ENCODE measurements around the gene ZNF33A. TPM values are rescaled to one million over a fixed set of nuclear protein-coding genes. Genes with fewer than 3 reads are reported as not detected.

ZNF33A gene
- total RNA-seq (10 to 100 TPM; 25.9 to 30.3 TPM), total RNA-seq (32.1 to 274 (median 155) reads per million in 172 experiments)
- polyA plus RNA-seq (2013, experiment 1 of 2) = 39.9 TPM
- 34.5 TPM for polyA plus RNA-seq (2013, experiment 2 of 2)

- intact Hi-C loops (cut with DNase I, micrococcal nuclease) = loop anchor here in 1 of 2 experiments (1.0 kb wide), 3 partner anchors 34 to 153 kb away; partner anchors contain the start of genes ZNF248, ZNF25 and ZNF37A
- H3K27me3 Mint-ChIP-seq = no peaks in the 10 kb centered on the region
- H3K9me3 Mint-ChIP-seq = no peaks in the 10 kb centered on the region
- Histone ChIP-seq H3K27me3 (ENCODE audit: control insufficient read depth in 1 of 2, insufficient read depth in 2 of 2, low read length in 2 of 2) (no peaks in the 10 kb centered on the region), H3K4me1 (ENCODE audit: insufficient read depth, low read length) (peaks cover 32% of the 10 kb centered on the region), H3K4me3 (ENCODE audit: low read length) (peak within 1 kb of the TSS; percentile 57), H3K27ac (ENCODE audit: low read depth in 1 of 2, low read length in 2 of 2) (peak within 1 kb of the TSS; percentile 97 to 99), H3K36me3 (ENCODE audit: insufficient read depth, low read length) (peaks cover 24% of the 10 kb centered on the region), H3K9me3 (ENCODE audit: control insufficient read depth in 1 of 2, insufficient read depth in 1 of 2, low read length in 2 of 2) (no peaks in the 10 kb centered on the region)
- DNase-seq (peak; percentile 83 to 97 (median 88)), ATAC-seq (ENCODE audit: poor library complexity) (peak; percentile 82)
- H3K4me1 Mint-ChIP-seq (ENCODE audit: low read depth) = peaks cover 45% of the 10 kb centered on the region
- CTCF ChIA-PET = interaction anchor here (0.8 to 3.2 kb wide), 4 partner anchors 20 to 79 kb away, joined by 4 to 29 read pairs (median 5); partner anchors contain the start of gene ZNF25
- peak within 1 kb of the TSS; percentile 93 for H3K4me3 Mint-ChIP-seq
- TF ChIP-seq CTCF (IDR thresholded peaks at IDR 0.05) = no peak
- peaks cover 43% of the 10 kb centered on the region for H3K36me3 Mint-ChIP-seq (ENCODE audit: low read depth)
- peak within 1 kb of the TSS; percentile 99 for H3K27ac Mint-ChIP-seq
- POLR2A ChIA-PET = interaction anchor here (1.0 to 3.3 kb wide), 8 partner anchors 8 to 392 kb away, joined by 3 to 58 read pairs (median 7); partner anchors contain the start of genes ZNF248, ZNF25 and ZNF37A
Measured at GRCh38 chr10:38010119-38010903, at the start of gene ZNF33A. Gene ZNF33A, plus strand, starts transcription at chr10:38010675. Its CDS starts 1,667 bp downstream, at chr10:38012342.

GRCh38 chr10:37965006-37965405 lies 45.5 kb upstream of the ZNF33A start:
- peaks cover 19% of the 10 kb centered on the region for H3K9me3 Mint-ChIP-seq
- no peak overlapping the region for H3K4me3 Mint-ChIP-seq
- peaks cover 39% of the 10 kb centered on the region for H3K36me3 ChIP-seq (ENCODE audit: insufficient read depth, low read length)
- H3K4me1 Mint-ChIP-seq (ENCODE audit: low read depth) = no peaks in the 10 kb centered on the region
- H3K9me3 ChIP-seq (ENCODE audit: control insufficient read depth in 1 of 2, insufficient read depth in 1 of 2, low read length in 2 of 2) = peaks cover 10 to 14% of the 10 kb centered on the region in 2 experiments
- no peak for TF ChIP-seq CTCF (IDR thresholded peaks at IDR 0.05)
- no peaks in the 10 kb centered on the region for H3K27me3 Mint-ChIP-seq
- ChIA-PET POLR2A (no interaction called here), CTCF (no interaction called here)
- no peaks in the 10 kb centered on the region for H3K27me3 ChIP-seq (ENCODE audit: control insufficient read depth in 1 of 2, insufficient read depth in 2 of 2, low read length in 2 of 2)
- ATAC-seq (ENCODE audit: poor library complexity) = no peak
- no peak overlapping the region for H3K4me3 ChIP-seq (ENCODE audit: low read length)
- no peak overlapping the region for H3K27ac Mint-ChIP-seq
- intact Hi-C loops (cut with DNase I, micrococcal nuclease) = no loop called here
- H3K4me1 ChIP-seq (ENCODE audit: insufficient read depth, low read length) = no peaks in the 10 kb centered on the region
- DNase-seq = no peak
- no peak overlapping the region for H3K27ac ChIP-seq (ENCODE audit: low read depth in 1 of 2, low read length in 2 of 2)
- peaks cover 91% of the 10 kb centered on the region for H3K36me3 Mint-ChIP-seq (ENCODE audit: low read depth)

- H3K27me3 Mint-ChIP-seq = no peaks in the 10 kb centered on the region
Measured at GRCh38 chr10:37972396-37972795, 38.1 kb upstream of the ZNF33A start.

More at GRCh38 chr10:37972396-37972795, 38.1 kb upstream of the ZNF33A start:
- intact Hi-C loops (cut with DNase I, micrococcal nuclease) = loop anchor here in 1 of 2 experiments (10.0 kb wide), 2 partner anchors 382 to 432 kb away; no protein-coding TSS in a partner anchor
- CTCF ChIA-PET = no interaction called here
- Histone ChIP-seq H3K4me1 (ENCODE audit: insufficient read depth, low read length) (peaks cover 12% of the 10 kb centered on the region), H3K36me3 (ENCODE audit: insufficient read depth, low read length) (peaks cover 34% of the 10 kb centered on the region), H3K4me3 (ENCODE audit: low read length) (no peak overlapping the region), H3K27me3 (ENCODE audit: control insufficient read depth in 1 of 2, insufficient read depth in 2 of 2, low read length in 2 of 2) (no peaks in the 10 kb centered on the region), H3K9me3 (ENCODE audit: control insufficient read depth in 1 of 2, insufficient read depth in 1 of 2, low read length in 2 of 2) (peaks cover 0 to under 1% of the 10 kb centered on the region in 2 experiments), H3K27ac (ENCODE audit: low read depth in 1 of 2, low read length in 2 of 2) (no peak overlapping the region)
- H3K4me3 Mint-ChIP-seq = no peak overlapping the region
- no peak for TF ChIP-seq CTCF (IDR thresholded peaks at IDR 0.05)
- peaks cover 36% of the 10 kb centered on the region for H3K4me1 Mint-ChIP-seq (ENCODE audit: low read depth)
- no peak for DNase-seq
- POLR2A ChIA-PET = no interaction called here
- no peak overlapping the region for H3K27ac Mint-ChIP-seq
- no peak for ATAC-seq (ENCODE audit: poor library complexity)
- H3K9me3 Mint-ChIP-seq = peaks cover 3% of the 10 kb centered on the region
- H3K36me3 Mint-ChIP-seq (ENCODE audit: low read depth) = peaks cover 67% of the 10 kb centered on the region

Measured in CD4-positive, alpha-beta T cell (primary cell).